ENCODE data around the gene KRTAP2-1.
"Not testable (repeated sequence)": the region's sequence is repeated elsewhere in the genome, so short reads cannot be mapped to it uniquely, and the experiment has no call there.

Gene KRTAP2-1

DNA sequence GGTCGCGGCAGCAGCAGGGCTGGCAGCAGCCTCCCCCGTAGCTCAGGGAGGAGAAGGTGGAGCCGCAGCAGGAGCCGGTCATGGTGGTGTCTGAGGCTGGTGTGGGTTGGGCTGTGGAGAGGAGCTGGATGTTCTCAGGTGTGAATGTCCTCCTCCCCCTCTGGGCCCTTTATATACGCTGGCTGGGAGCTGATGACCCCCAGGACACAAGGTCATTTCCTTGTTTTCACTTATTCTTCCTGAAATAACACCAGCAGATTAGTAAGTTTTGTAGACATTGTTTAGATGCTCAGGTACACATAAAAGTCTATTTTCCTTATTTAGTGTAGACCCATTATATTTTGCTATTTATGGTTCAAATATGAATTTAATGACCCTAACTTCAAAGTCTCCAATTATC is 8.0 kb upstream of the KRTAP2-1 start, which contains the start of gene KRTAP2-2:
TSS of gene KRTAP2-2 (minus strand) at position 101 of the 400 bp plus-strand sequence. CDS start at position 82, 19 bp downstream.
- H2BK120ac ChIP-seq (ENCODE audit: low read depth, low read length); H2AFZ ChIP-seq (ENCODE audit: low read depth, low read length); H3K23ac ChIP-seq (ENCODE audit: low read length in 2 of 2); H3K79me1 ChIP-seq (replicated peaks; ENCODE audit: low read length, poor library complexity, severe bottlenecking); H3K9me3 ChIP-seq (ENCODE audit: control insufficient read depth, low read length); H3K4me2 ChIP-seq (ENCODE audit: low read length, poor library complexity, severe bottlenecking); H3K18ac ChIP-seq (ENCODE audit: low read depth in 1 of 2, low read length in 2 of 2); H2BK15ac ChIP-seq (ENCODE audit: low read depth, poor library complexity, severe bottlenecking); H3K4me3 ChIP-seq (ENCODE audit: insufficient read depth in 1 of 2, low read depth in 1 of 2, low read length in 2 of 2); H3K27ac ChIP-seq (ENCODE audit: low read length, poor library complexity, severe bottlenecking); H3K27me3 ChIP-seq (ENCODE audit: control insufficient read depth in 1 of 2, insufficient read depth in 1 of 2, low read length in 2 of 2); H3K14ac ChIP-seq (ENCODE audit: low read length in 2 of 2); H4K8ac ChIP-seq (ENCODE audit: low read length); H3K36me3 ChIP-seq (ENCODE audit: control insufficient read depth in 1 of 2, insufficient read depth in 2 of 2, low read depth in 1 of 2, low read length in 2 of 2); DNase-seq; H3K4me1 ChIP-seq (ENCODE audit: control insufficient read depth, insufficient read depth, low read depth, low read length); H2BK5ac ChIP-seq (ENCODE audit: low read depth, low read length, poor library complexity, severe bottlenecking); H2BK12ac ChIP-seq (ENCODE audit: low read length in 2 of 2); H3K9ac ChIP-seq (ENCODE audit: low read length); H3K4ac ChIP-seq (ENCODE audit: low read depth in 1 of 2, low read length in 2 of 2); H4K91ac ChIP-seq (ENCODE audit: low read length); H2AK5ac ChIP-seq (ENCODE audit: low read length, severe bottlenecking): not testable (repeated sequence)
- WGBS = no CpG with 5 or more reads among the region's 6 CpGs

DNA sequence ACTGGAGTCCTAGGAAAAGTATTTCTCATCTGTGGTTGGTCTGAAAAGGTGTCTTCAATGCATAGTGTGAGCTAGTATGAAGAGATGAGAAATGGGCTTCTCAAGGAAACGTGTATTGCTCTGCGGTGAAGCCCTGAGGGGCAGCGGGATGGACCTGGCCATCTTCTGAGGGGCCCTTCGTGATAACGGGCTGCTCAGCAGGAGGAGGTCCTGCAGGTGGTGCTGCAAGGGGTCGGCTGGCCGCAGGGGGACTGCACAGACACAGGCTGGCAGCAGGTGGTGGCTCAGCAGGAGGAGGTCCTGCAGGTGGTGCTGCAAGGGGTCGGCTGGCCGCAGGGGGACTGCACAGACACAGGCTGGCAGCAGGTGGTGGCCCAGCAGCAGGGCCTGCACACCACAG is 7.4 kb upstream of the KRTAP2-1 start:
- not testable (repeated sequence) for H2AFZ ChIP-seq (ENCODE audit: low read depth, low read length); H3K4me1 ChIP-seq (ENCODE audit: control insufficient read depth, insufficient read depth, low read depth, low read length); H3K4ac ChIP-seq (ENCODE audit: low read depth in 1 of 2, low read length in 2 of 2); H2BK5ac ChIP-seq (ENCODE audit: low read depth, low read length, poor library complexity, severe bottlenecking); H3K9me3 ChIP-seq (ENCODE audit: control insufficient read depth, low read length); H3K18ac ChIP-seq (ENCODE audit: low read depth in 1 of 2, low read length in 2 of 2); H3K36me3 ChIP-seq (ENCODE audit: control insufficient read depth in 1 of 2, insufficient read depth in 2 of 2, low read depth in 1 of 2, low read length in 2 of 2); H3K23ac ChIP-seq (ENCODE audit: low read length in 2 of 2); H2AK5ac ChIP-seq (ENCODE audit: low read length, severe bottlenecking); H2BK15ac ChIP-seq (ENCODE audit: low read depth, poor library complexity, severe bottlenecking); H3K4me3 ChIP-seq (ENCODE audit: insufficient read depth in 1 of 2, low read depth in 1 of 2, low read length in 2 of 2); H2BK120ac ChIP-seq (ENCODE audit: low read depth, low read length); DNase-seq; H3K14ac ChIP-seq (ENCODE audit: low read length in 2 of 2); H2BK12ac ChIP-seq (ENCODE audit: low read length in 2 of 2); H3K27me3 ChIP-seq (ENCODE audit: control insufficient read depth in 1 of 2, insufficient read depth in 1 of 2, low read length in 2 of 2); H3K9ac ChIP-seq (ENCODE audit: low read length); H3K79me1 ChIP-seq (replicated peaks; ENCODE audit: low read length, poor library complexity, severe bottlenecking); H4K8ac ChIP-seq (ENCODE audit: low read length); H3K4me2 ChIP-seq (ENCODE audit: low read length, poor library complexity, severe bottlenecking); H3K27ac ChIP-seq (ENCODE audit: low read length, poor library complexity, severe bottlenecking); H4K91ac ChIP-seq (ENCODE audit: low read length)
- 75% methylated on average over 7 of the region's 9 CpGs for WGBS

DNA sequence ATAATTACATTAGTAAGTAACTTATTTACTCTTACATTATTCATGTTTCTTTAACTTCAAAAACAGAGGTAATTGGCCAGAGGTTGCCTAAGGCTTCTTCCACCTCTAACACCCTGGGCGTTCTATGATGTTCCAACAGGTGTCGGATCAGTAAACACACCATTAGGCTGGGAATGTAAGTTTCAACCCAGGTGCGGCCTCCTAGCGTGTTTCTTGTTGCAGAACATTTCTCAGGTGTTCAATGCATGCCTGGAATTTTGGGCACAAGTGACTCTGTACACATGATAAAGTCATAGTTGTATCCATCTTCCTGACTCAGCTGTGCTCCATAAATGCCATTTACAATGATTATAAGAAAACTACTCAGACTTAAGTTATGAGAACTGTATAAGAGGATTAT is 6.9 kb upstream of the KRTAP2-1 start:
- Histone ChIP-seq H2AFZ (ENCODE audit: low read depth, low read length) (no peak overlapping the region), H3K23ac (ENCODE audit: low read length in 2 of 2) (no peak overlapping the region), H4K8ac (ENCODE audit: low read length) (no peak overlapping the region), H3K36me3 (ENCODE audit: control insufficient read depth in 1 of 2, insufficient read depth in 2 of 2, low read depth in 1 of 2, low read length in 2 of 2) (no peaks in the 10 kb centered on the region), H3K18ac (ENCODE audit: low read depth in 1 of 2, low read length in 2 of 2) (no peak overlapping the region), H2BK15ac (ENCODE audit: low read depth, poor library complexity, severe bottlenecking) (no peak overlapping the region), H3K14ac (ENCODE audit: low read length in 2 of 2) (no peak overlapping the region), H2BK5ac (ENCODE audit: low read depth, low read length, poor library complexity, severe bottlenecking) (no peak overlapping the region), H3K4me3 (ENCODE audit: insufficient read depth in 1 of 2, low read depth in 1 of 2, low read length in 2 of 2) (no peak overlapping the region), H2BK120ac (ENCODE audit: low read depth, low read length) (no peak overlapping the region), H2AK5ac (ENCODE audit: low read length, severe bottlenecking) (no peak overlapping the region), H3K9ac (ENCODE audit: low read length) (no peak overlapping the region), H3K27ac (ENCODE audit: low read length, poor library complexity, severe bottlenecking) (no peak overlapping the region), H2BK12ac (ENCODE audit: low read length in 2 of 2) (no peak overlapping the region), H3K9me3 (ENCODE audit: control insufficient read depth, low read length) (no peaks in the 10 kb centered on the region), H3K4me1 (ENCODE audit: control insufficient read depth, insufficient read depth, low read depth, low read length) (peaks cover 2% of the 10 kb centered on the region), H3K79me1 (replicated peaks; ENCODE audit: low read length, poor library complexity, severe bottlenecking) (no peaks in the 10 kb centered on the region), H4K91ac (ENCODE audit: low read length) (no peak overlapping the region), H3K4ac (ENCODE audit: low read depth in 1 of 2, low read length in 2 of 2) (no peak overlapping the region), H3K4me2 (ENCODE audit: low read length, poor library complexity, severe bottlenecking) (no peak overlapping the region), H3K27me3 (ENCODE audit: control insufficient read depth in 1 of 2, insufficient read depth in 1 of 2, low read length in 2 of 2) (no peaks in the 10 kb centered on the region)
- no peak for DNase-seq
- WGBS = 93% methylated on average over 4 of the region's 4 CpGs

DNA sequence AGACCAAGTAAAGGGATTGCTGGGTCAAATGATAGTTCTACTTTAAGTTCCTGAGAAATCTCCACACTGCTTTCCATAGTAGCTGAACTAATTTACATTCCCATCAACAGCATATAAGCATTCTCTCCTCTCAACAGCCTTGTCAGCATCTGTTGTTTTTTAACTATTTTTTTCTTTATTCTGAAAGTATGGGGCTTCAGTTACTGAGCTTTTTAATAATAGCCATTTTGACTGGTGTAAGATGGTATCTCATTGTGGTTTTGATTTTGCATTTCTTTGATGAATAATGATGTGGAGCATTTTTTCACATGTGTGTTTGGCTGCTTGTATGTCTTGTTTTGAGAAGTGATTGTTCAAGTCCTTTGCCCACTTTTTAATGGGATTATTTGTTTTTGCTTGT is 5.5 kb upstream of the KRTAP2-1 start:
- Histone ChIP-seq H2BK5ac (ENCODE audit: low read depth, low read length, poor library complexity, severe bottlenecking) (no peak overlapping the region), H3K23ac (ENCODE audit: low read length in 2 of 2) (no peak overlapping the region), H3K4me3 (ENCODE audit: insufficient read depth in 1 of 2, low read depth in 1 of 2, low read length in 2 of 2) (no peak overlapping the region), H3K9ac (ENCODE audit: low read length) (no peak overlapping the region), H3K79me1 (replicated peaks; ENCODE audit: low read length, poor library complexity, severe bottlenecking) (no peaks in the 10 kb centered on the region), H3K4me2 (ENCODE audit: low read length, poor library complexity, severe bottlenecking) (no peak overlapping the region), H4K91ac (ENCODE audit: low read length) (no peak overlapping the region), H4K8ac (ENCODE audit: low read length) (no peak overlapping the region), H2AK5ac (ENCODE audit: low read length, severe bottlenecking) (no peak overlapping the region), H3K4me1 (ENCODE audit: control insufficient read depth, insufficient read depth, low read depth, low read length) (peaks cover 5% of the 10 kb centered on the region), H3K4ac (ENCODE audit: low read depth in 1 of 2, low read length in 2 of 2) (no peak overlapping the region), H3K27me3 (ENCODE audit: control insufficient read depth in 1 of 2, insufficient read depth in 1 of 2, low read length in 2 of 2) (no peaks in the 10 kb centered on the region), H2AFZ (ENCODE audit: low read depth, low read length) (no peak overlapping the region), H3K14ac (ENCODE audit: low read length in 2 of 2) (no peak overlapping the region), H2BK15ac (ENCODE audit: low read depth, poor library complexity, severe bottlenecking) (no peak overlapping the region), H2BK120ac (ENCODE audit: low read depth, low read length) (no peak overlapping the region), H3K27ac (ENCODE audit: low read length, poor library complexity, severe bottlenecking) (no peak overlapping the region), H3K36me3 (ENCODE audit: control insufficient read depth in 1 of 2, insufficient read depth in 2 of 2, low read depth in 1 of 2, low read length in 2 of 2) (no peaks in the 10 kb centered on the region), H3K9me3 (ENCODE audit: control insufficient read depth, low read length) (no peaks in the 10 kb centered on the region), H3K18ac (ENCODE audit: low read depth in 1 of 2, low read length in 2 of 2) (no peak overlapping the region), H2BK12ac (ENCODE audit: low read length in 2 of 2) (no peak overlapping the region)
- DNase-seq = no peak

Measured in mesenchymal stem cell (in vitro differentiated cells and primary cell).